GM19239 (cell line): ENCODE data around the gene FEZF1.

Source experiments
- DNase-seq: peaks from one replicate; pipeline ENCODE4 v3.0.0; 2011; ENCODE audit warnings: low spot score; ENCODE audit not compliant: insufficient read length
- FAIRE-seq: peaks from 2 replicates; lab custom pipeline; 2011; peaks lifted over from hg19 to GRCh38; lab: Jason Lieb, UNC

The FEZF1 gene

DNA sequence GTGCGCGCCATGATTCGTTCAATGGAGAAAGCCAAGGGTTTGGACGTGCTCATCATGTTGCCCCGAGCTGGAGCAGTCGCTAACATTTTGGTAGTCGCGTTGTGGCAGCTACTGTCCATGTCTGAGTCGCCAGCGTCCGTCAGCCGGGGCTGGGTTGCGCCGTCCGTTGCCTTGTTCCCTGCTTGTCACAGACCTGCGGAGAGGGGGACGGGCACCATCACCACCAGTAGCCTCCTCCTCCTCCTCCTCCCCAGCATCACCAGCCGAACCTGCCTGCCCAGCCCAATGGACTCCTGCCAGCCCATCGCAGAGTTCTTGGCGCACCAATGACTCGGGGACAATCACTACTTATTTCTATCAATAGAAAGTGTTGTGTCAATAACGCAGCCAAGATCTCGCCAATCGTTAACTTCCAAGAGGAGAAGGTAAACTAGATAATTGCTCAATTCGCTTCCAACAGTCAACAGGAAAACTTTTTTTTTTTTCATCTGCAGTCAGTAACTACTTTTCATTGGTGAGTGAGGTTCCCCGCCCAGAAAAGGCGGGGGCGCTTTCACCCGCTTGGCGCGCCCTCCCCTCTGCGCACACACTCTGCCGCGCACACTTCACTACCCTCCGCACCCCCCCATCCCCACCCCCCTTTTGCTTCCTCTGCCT, at the start of gene FEZF1:
Gene FEZF1 (minus strand): TSS at position 432 of the 657 bp plus-strand sequence. CDS start 313 bp downstream, at position 119.
- DNase-seq (no peak), FAIRE-seq (no peak)

GRCh38 chr7:122352454-122352853, 47.9 kb upstream of the FEZF1 start:
- no peak for FAIRE-seq
- no peak for DNase-seq

DNA sequence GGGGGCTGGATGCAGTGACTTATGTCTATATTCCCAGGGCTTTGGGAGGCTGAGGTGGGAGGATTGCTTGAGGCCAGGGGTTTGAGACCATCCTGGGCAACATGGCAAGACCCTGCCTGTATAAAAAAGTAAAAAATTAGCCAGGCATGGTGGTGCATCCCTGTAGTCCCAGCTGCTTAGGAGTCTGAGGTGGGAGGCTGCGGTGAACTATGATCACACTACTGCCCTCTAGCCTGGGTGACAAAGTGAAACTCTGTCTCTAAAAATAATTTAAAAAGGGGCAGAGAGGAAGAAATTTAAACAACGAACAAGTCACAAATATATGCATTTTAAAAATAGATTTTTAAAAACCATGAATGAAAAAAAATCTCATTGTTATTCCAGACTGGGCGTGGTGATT, 46.2 kb upstream of the FEZF1 start:
- FAIRE-seq, result no peak
- DNase-seq, result no peak

DNA sequence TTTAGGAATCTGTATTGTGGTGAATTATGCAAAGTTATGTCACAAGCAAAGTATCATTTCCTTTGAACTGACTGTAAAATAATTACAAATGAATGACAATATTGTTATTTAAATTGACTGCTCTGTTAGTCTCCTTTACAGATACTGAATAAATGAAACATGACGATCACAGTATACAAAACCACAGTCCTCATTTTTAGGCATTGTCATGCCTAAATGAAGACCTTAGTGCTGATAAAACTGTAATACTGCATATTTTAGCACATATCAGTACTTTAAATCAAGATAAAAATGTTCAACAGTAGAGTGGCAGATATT, 39.7 kb upstream of the FEZF1 start:
- FAIRE-seq (no peak), DNase-seq (no peak)

DNA sequence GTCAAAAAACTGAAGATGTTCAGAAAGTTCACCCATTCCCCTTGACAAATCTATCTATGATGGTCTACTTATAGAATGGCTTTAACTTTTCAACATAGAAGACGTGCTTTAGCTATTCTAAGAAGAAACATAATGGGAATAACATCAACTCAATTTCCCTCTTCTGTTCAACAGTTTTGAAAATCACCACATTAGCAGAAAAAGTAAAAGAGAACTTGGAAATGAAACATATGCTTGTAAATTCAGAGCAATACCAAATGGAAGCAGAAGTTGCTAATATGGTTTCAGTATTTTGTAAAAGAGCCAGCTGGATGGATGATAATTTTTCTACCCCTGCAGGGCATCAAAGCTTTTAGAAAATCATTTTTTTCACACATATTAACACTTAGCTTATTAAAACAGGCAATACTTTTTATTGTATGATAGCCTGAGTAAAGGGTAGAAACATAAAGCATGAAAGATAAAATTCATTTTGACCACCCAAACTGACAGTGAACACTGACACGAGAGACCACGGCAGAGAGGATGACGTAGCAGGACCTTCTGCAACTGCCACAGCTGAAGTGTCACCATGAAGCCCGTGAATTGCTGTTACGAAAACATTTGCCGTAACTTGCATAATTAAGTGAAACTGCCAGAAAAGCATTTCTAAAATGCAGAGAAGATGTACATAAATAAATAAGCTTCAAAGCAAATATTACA, 39.2 kb upstream of the FEZF1 start:
- DNase-seq (no peak), FAIRE-seq (no peak)

DNA sequence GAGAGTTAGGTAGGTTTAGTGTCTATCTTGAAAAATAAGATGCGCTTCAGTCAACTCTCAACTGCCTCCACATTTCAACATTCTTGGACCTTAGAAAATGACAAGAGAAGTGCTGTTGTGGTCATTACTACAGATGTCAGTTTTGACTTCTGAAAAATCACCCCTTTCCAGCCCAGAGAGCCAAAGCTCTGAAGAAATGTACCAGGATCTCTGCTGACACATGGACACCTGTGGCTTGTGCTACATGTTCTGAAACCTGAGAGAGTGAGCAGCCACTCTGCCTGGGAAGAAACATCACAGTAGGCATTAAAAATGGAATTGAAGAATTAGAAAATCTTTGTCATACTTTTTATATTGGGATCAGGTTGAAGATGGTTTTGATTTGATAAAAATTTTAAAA, 35.9 kb upstream of the FEZF1 start:
- no peak for DNase-seq
- FAIRE-seq, result no peak

- DNase-seq (no peak), FAIRE-seq (no peak)
Observed at GRCh38 chr7:122339145-122339904, 34.8 kb upstream of the FEZF1 start.

DNA sequence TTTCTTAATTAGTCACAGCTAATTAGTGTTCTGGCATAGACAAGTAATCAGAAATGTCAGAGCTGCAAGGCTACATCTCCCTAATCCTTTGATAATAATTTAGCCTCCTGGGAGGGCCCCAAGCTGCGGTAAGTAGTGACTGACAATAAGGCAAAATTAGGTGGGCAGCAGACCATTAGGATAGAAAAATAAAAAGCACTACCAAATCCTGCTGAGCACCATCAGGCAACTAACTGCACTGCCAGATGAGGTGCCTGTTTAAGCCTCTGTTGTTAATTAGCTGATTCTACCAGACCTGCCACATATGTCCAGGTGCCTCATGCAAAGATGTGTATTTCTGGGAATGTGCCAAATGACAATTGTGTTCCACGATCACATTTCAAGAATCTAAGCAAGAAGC, 32.5 kb upstream of the FEZF1 start:
- DNase-seq (no peak), FAIRE-seq (no peak)

GRCh38 chr7:122329145-122329802, 24.7 kb upstream of the FEZF1 start:
- FAIRE-seq, result no peak
- no peak for DNase-seq

DNA sequence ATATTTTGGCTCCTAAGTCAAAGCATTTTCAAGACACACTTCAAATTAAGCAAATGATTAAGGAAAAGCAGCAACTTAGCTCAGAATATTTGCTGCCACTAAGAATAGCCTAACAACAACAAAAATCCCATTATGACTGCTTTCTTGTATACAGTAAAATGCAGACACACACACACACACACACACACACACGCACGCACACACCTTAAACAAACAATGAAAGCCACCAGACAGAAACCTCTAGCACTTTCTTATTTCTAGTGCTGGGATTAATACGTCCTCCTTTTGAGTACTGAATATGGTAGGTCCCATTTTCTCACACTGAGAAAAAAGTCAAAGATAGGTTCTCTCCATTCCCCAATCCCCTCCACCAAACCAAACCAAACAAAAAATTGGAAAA, 23.4 kb upstream of the FEZF1 start:
- DNase-seq (no peak), FAIRE-seq (no peak)

- DNase-seq (no peak), FAIRE-seq (no peak)
Observed at GRCh38 chr7:122316467-122317388, 12.2 kb upstream of the FEZF1 start.

GRCh38 chr7:122315507-122316466, 11.2 kb upstream of the FEZF1 start:
- FAIRE-seq (no peak), DNase-seq (no peak)

DNA sequence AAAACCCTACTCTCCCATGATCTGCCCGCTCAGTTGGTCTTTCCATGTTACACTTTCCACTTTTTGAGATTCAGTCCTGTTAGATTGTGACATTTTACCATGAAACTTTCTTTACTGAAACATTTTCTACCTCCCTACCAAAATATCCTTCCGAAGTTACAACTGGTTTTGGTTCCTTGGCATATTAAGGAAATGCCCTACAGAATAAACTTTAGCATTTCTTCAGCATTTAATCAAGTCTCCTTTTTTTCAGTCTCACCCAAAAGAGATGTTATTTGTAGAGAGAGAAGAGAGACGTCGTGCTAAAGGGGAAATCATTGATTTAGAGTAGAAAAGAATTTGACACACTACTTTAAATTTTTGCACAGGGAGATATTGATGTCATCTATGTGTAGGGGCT, 9.7 kb upstream of the FEZF1 start:
- DNase-seq, result no peak
- FAIRE-seq, result no peak

DNA sequence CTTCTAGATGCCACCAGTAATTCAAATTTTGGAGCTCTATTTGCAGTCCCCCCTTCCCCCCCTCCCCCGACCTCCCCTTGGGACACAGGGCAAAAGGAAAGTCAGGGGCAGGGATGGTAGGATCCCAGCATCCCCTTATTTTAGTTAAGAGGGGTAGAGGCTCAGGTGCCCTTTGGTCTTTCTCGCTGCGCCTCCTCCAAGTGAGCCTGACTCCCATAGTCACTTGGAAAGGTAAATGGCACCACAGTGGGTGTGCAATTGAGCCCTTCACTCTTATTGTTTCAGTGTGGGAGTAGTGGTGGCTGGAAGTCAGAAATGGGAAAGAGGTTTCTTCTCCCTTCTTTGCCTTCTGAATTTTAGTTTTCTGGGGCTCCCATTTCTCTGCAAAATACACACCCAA, 8.2 kb upstream of the FEZF1 start:
- DNase-seq (no peak), FAIRE-seq (no peak)

GRCh38 chr7:122311734-122312450, 7.3 kb upstream of the FEZF1 start:
- FAIRE-seq, result no peak
- no peak for DNase-seq

DNA sequence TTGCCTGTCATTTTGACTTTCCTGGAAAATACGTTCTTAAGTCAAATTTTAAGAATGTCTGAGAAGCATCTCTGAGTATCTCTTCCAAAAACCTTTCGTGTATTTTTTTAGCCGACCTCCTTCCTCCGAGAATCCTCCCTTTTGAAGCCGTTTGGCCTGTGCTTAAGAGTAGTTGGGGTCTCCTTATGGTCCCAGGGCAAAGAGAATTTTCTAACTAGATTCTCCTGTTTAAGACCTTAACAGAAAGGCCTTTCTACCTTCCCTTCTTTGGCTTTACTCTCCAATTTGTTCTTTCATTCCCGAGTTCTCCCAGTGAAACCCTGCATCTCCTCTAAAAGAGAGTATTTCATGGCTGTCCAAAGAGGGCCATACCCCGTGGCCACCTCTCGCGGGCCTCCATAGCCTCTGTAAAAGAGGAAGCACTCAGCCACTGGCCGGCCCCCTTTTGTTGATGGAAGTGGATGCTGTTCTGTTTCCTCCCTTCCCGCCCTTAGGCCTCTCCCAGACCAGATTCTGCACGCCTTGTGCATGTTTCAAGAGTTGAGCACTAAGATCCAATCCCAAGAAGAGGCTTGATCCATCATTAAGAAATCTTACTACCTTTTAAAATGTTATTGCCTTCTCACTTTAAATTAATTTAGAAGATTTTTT, 6.6 kb upstream of the FEZF1 start:
- no peak for DNase-seq

GRCh38 chr7:122310119-122311021, 5.8 kb upstream of the FEZF1 start:
- DNase-seq (no peak), FAIRE-seq (no peak)

More for the DNA sequence above, 6.6 kb upstream of the FEZF1 start:
- FAIRE-seq, result no peak
